SU-DHL-6 (cell line): ENCODE measurements around the gene CYTH1.

Experiments used
- H2AFZ ChIP-seq: fragments of 200-600 bp; sonication (generic); 2 replicates; pipeline ENCODE4 v1.6.1; 2014; ENCODE audit warnings: low read depth, mild to moderate bottlenecking, moderate library complexity, mixed read lengths, antibody characterized with exemption, low read length; ENCODE audit not compliant: severe bottlenecking
- H3F3A ChIP-seq: fragments of 200-600 bp; shearing (Covaris generic); 2 replicates; pipeline ENCODE4 v1.6.0; 2016; ENCODE audit warnings: antibody characterized with exemption, mild to moderate bottlenecking; ENCODE audit not compliant: insufficient read depth
- H3K27ac ChIP-seq: fragments of 200-600 bp; sonication (generic); 2 replicates; pipeline ENCODE4 v1.5.1; 2016; ENCODE audit warnings: low read depth, mild to moderate bottlenecking, low read length, moderate library complexity, mixed read lengths
- H3K27me3 ChIP-seq: fragments of 200-600 bp; sonication (generic), shearing (Covaris generic); 2 replicates; pipeline ENCODE4 v1.6.0; 2014; ENCODE audit warnings: mild to moderate bottlenecking, low read length
- H3K36me3 ChIP-seq: fragments of 200-600 bp; sonication (generic); 2 replicates; pipeline ENCODE4 v1.6.1; 2014; ENCODE audit warnings: mild to moderate bottlenecking, low read length, mixed read lengths
- H3K4me2 ChIP-seq: fragments of 300-600, 200-600 bp; shearing (Covaris generic), sonication (generic); 2 replicates; pipeline ENCODE4 v1.6.0; 2014; ENCODE audit warnings: low read length, low read depth, mild to moderate bottlenecking; ENCODE audit not compliant: poor library complexity, severe bottlenecking
- H3K4me3 ChIP-seq: fragments of 200-600 bp; sonication (generic); 2 replicates; pipeline ENCODE4 v1.5.1; 2014; ENCODE audit warnings: antibody characterized with exemption, low read length, mild to moderate bottlenecking, mixed read lengths; ENCODE audit not compliant: insufficient read depth, poor library complexity, severe bottlenecking
- H3K79me2 ChIP-seq: fragments of 200-600 bp; sonication (generic); 2 replicates; pipeline ENCODE4 v1.6.1; 2014; ENCODE audit warnings: mild to moderate bottlenecking, low read length, moderate library complexity; ENCODE audit not compliant: insufficient read depth
- H3K9ac ChIP-seq: fragments of 200-600 bp; sonication (generic); 2 replicates; pipeline ENCODE4 v1.7.0; 2014; ENCODE audit warnings: mild to moderate bottlenecking, low read length
- H3K9me2 ChIP-seq: fragments of 200-600 bp; sonication (generic); replicated peaks from 2 replicates; pipeline ENCODE4 v1.6.1; 2014; ENCODE audit warnings: low read length; ENCODE audit not compliant: insufficient read depth
- H3K9me3 ChIP-seq: fragments of 200-600 bp; sonication (generic); 2 replicates; pipeline ENCODE4 v1.6.1; 2014; ENCODE audit warnings: low read length, mixed read lengths; ENCODE audit not compliant: insufficient read depth
- H4K20me1 ChIP-seq: fragments of 200-600 bp; sonication (generic); 2 replicates; pipeline ENCODE4 v1.6.1; 2014; ENCODE audit warnings: low read depth, mild to moderate bottlenecking, antibody characterized with exemption, low read length, moderate library complexity, mixed read lengths
- EZH2phosphoT487 ChIP-seq: fragments of 200-600 bp; sonication (generic), shearing (Covaris generic); conservative IDR thresholded peaks from 2 replicates; pipeline ENCODE4 v1.6.1; 2018; ENCODE audit warnings: mild to moderate bottlenecking, antibody characterized with exemption, low read length, moderate library complexity, mixed read lengths
- TF ChIP-seq, protein P1 (sequence below): fragments of 200-600 bp; sonication (generic); IDR thresholded peaks from one replicate; pipeline ENCODE4 v1.5.1; 2017; ENCODE audit warnings: antibody characterized with exemption, mild to moderate bottlenecking, low read length, moderate library complexity; ENCODE audit not compliant: insufficient read depth, poor library complexity, severe bottlenecking

The CYTH1 gene

GRCh38 chr17:78637146-78637545 lies 144.9 kb downstream of the CYTH1 start:
- Histone ChIP-seq H3K9me3 (no peaks in the 10 kb centered on the region), H3F3A (peaks cover 10% of the 10 kb centered on the region; the same call in 1 of the 2 replicates), H3K4me3 (no peak overlapping the region), H3K9ac (no peak overlapping the region), H3K79me2 (no peaks in the 10 kb centered on the region), H3K4me2 (no peak overlapping the region), H3K36me3 (no peaks in the 10 kb centered on the region), H3K9me2 (no peaks in the 10 kb centered on the region), H2AFZ (no peak overlapping the region), H3K27me3 (no peaks in the 10 kb centered on the region), H3K27ac (no peak overlapping the region), H4K20me1 (no peaks in the 10 kb centered on the region)
- TF ChIP-seq, protein P1, sequence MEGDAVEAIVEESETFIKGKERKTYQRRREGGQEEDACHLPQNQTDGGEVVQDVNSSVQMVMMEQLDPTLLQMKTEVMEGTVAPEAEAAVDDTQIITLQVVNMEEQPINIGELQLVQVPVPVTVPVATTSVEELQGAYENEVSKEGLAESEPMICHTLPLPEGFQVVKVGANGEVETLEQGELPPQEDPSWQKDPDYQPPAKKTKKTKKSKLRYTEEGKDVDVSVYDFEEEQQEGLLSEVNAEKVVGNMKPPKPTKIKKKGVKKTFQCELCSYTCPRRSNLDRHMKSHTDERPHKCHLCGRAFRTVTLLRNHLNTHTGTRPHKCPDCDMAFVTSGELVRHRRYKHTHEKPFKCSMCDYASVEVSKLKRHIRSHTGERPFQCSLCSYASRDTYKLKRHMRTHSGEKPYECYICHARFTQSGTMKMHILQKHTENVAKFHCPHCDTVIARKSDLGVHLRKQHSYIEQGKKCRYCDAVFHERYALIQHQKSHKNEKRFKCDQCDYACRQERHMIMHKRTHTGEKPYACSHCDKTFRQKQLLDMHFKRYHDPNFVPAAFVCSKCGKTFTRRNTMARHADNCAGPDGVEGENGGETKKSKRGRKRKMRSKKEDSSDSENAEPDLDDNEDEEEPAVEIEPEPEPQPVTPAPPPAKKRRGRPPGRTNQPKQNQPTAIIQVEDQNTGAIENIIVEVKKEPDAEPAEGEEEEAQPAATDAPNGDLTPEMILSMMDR: no peak
- TF ChIP-seq EZH2phosphoT487: no peak

- H3K36me3 ChIP-seq: no peaks in the 10 kb centered on the region
- TF ChIP-seq EZH2phosphoT487: no peak
- TF ChIP-seq, protein P1: no peak
- H4K20me1 ChIP-seq: no peaks in the 10 kb centered on the region
- no peak overlapping the region for H2AFZ ChIP-seq
- peaks cover 26% of the 10 kb centered on the region for H3F3A ChIP-seq
- H3K27me3 ChIP-seq: no peaks in the 10 kb centered on the region
- no peaks in the 10 kb centered on the region for H3K9me3 ChIP-seq
- H3K27ac ChIP-seq: no peak overlapping the region
- no peaks in the 10 kb centered on the region for H3K79me2 ChIP-seq
- H3K4me2 ChIP-seq: no peak overlapping the region
- H3K4me3 ChIP-seq: no peak overlapping the region
- H3K9ac ChIP-seq: no peak overlapping the region
- H3K9me2 ChIP-seq: no peaks in the 10 kb centered on the region
Measured at GRCh38 chr17:78634154-78634553, 147.9 kb downstream of the CYTH1 start.

DNA sequence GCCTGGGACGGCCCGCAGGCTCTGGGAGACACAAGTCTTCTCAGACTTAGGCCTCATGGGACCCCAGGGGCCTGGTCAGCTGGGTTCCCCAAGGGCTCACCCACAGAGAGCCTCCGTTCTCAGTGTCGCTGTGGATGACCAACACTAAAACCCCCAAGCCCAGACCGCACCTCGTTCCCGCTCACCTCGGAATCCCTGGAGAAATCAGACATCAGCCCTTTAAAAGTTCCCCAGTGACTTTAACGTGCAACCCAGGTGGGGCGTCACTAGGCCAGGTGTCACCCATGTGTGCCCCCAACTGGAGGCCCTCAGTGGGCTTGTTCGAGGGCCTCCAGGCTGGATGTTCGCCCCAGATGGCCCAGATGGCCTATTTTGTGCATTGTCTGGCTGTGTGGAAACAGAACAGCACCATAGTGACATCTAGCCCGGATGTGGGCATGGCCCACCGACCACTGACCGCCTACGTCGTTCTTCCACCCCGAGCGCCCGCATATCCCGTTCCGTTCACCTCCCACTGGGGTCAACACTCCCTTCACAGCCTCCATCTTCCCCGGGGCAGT lies 152.6 kb downstream of the CYTH1 start:
- Histone ChIP-seq H3K9me3 (no peaks in the 10 kb centered on the region), H3K9ac (peak overlapping the region; percentile 48; the same call in 1 of the 2 replicates), H3K36me3 (no peaks in the 10 kb centered on the region), H3K4me2 (peak overlapping the region; percentile 64), H3K9me2 (no peaks in the 10 kb centered on the region), H3K27ac (peak overlapping the region; percentile 98), H3K27me3 (no peaks in the 10 kb centered on the region), H3K79me2 (no peaks in the 10 kb centered on the region), H4K20me1 (no peaks in the 10 kb centered on the region), H3F3A (peaks cover 22% of the 10 kb centered on the region), H3K4me3 (no peak overlapping the region), H2AFZ (no peak overlapping the region)
- TF ChIP-seq, protein P1: no peak
- TF ChIP-seq EZH2phosphoT487: no peak
